GM12878 (cell line): ENCODE data around the gene TBCCD1. TPM values are rescaled to one million over a fixed set of nuclear protein-coding genes. Genes with fewer than 3 reads are reported as not detected.

Source experiments
- ATAC-seq: fragments of 200-7000 bp; cut with Tn5 transposase; 3 replicates; pipeline ENCODE4 v1.9.1; 2020; ENCODE audit warnings: mild to moderate bottlenecking, moderate library complexity
- BruUV-seq: library from RNA; stranded (reverse); fragments of 400-500 nt; replicated peaks from 2 replicates; lab custom pipeline; 2021; lab: Mats Ljungman, UMichigan
- CTCF ChIA-PET: fragments of 300-600 bp; sonication (Branson Sonifier 250); formaldehyde crosslinking; extraction: SDS; loops from one replicate; lab custom pipeline; 2021; ENCODE audit warnings: inconsistent platforms; lab: Yijun Ruan, JAX
- POLR2A ChIA-PET: fragments of 350-600 bp; formaldehyde crosslinking; extraction: SDS; loops from one replicate; lab custom pipeline; 2021; ENCODE audit warnings: inconsistent platforms; lab: Charles Lee
- RAD21 ChIA-PET: fragments of 300-600 bp; sonication (Branson Sonifier 250); formaldehyde crosslinking; loops from one replicate; lab custom pipeline; 2023; ENCODE audit warnings: antibody characterized with exemption; ENCODE audit not compliant: unreplicated experiment; lab: Charles Lee
- SMC1A ChIA-PET: fragments of 300-600 bp; sonication (Branson Sonifier 250); formaldehyde crosslinking; loops from one replicate; lab custom pipeline; 2023; ENCODE audit not compliant: unreplicated experiment, uncharacterized antibody; lab: Charles Lee
- DNase-seq: peaks from one replicate; pipeline ENCODE4 v3.0.0-alpha.2; 2011; ENCODE audit warnings: low read depth, low spot score
- FAIRE-seq: peaks from 3 replicates; lab custom pipeline; 2011; peaks lifted over from hg19 to GRCh38; lab: Jason Lieb, UNC
- H2AFZ ChIP-seq: 2 replicates; pipeline ENCODE4 v1.6.0; 2011; ENCODE audit warnings: low read depth, low read length, control low read depth; ENCODE audit not compliant: control insufficient read depth
- H3K27ac ChIP-seq: 2 replicates; pipeline ENCODE4 v1.5.1; 2011; ENCODE audit warnings: control low read depth; ENCODE audit not compliant: control insufficient read depth, insufficient read depth
- H3K27me3 ChIP-seq, 2 experiments: replicated peaks in 1 of 2; 2 replicates each; pipeline versions ENCODE4 v1.6.0 to v1.6.1; 2011; ENCODE audit warnings: low read length in 1 of 2; ENCODE audit not compliant: control insufficient read depth in 2 of 2, insufficient read depth in 2 of 2
- H3K36me3 ChIP-seq, 2 experiments: 2 replicates each; pipeline ENCODE4 v1.5.1; 2011; ENCODE audit warnings: low read length in 1 of 2; ENCODE audit not compliant: control insufficient read depth in 2 of 2, insufficient read depth in 2 of 2
- H3K4me1 ChIP-seq: 2 replicates; pipeline ENCODE4 v1.6.1; 2011; ENCODE audit warnings: mild to moderate bottlenecking, low read length, moderate library complexity, mixed read lengths; ENCODE audit not compliant: control insufficient read depth, insufficient read depth
- H3K4me2 ChIP-seq: 2 replicates; pipeline ENCODE4 v1.6.0; 2011; ENCODE audit warnings: control low read depth; ENCODE audit not compliant: control insufficient read depth, insufficient read depth
- H3K4me3 ChIP-seq: fragments of 200-600 bp; sonication (generic); 2 replicates; pipeline ENCODE4 v1.5.1; 2016
- H3K79me2 ChIP-seq: 2 replicates; pipeline ENCODE4 v1.6.0; 2011; ENCODE audit warnings: low read length; ENCODE audit not compliant: control insufficient read depth, insufficient read depth
- H3K9ac ChIP-seq: 2 replicates; pipeline ENCODE4 v1.8.0; 2011; ENCODE audit warnings: low read length, control low read depth, mixed read lengths; ENCODE audit not compliant: control insufficient read depth, insufficient read depth
- H3K9me3 ChIP-seq: replicated peaks from 3 replicates; pipeline ENCODE4 v1.5.1; 2011; ENCODE audit warnings: mild to moderate bottlenecking, low read length; ENCODE audit not compliant: control insufficient read depth, insufficient read depth
- H4K20me1 ChIP-seq: 2 replicates; pipeline ENCODE4 v1.6.0; 2011; ENCODE audit not compliant: control insufficient read depth, insufficient read depth
- ATF7 ChIP-seq: fragments of 450-650 bp; IDR thresholded peaks from 2 replicates; pipeline ENCODE4 v1.6.1; 2016; ENCODE audit warnings: low read depth, mild to moderate bottlenecking
- ETV6 ChIP-seq, 2 experiments: fragments of 450-650 bp in 1 of 2; IDR thresholded peaks in 1 of 2; conservative IDR thresholded peaks in 1 of 2; 2 replicates each; pipeline ENCODE4 v1.6.1; 2014; ENCODE audit warnings: antibody characterized with exemption in 1 of 2, borderline replicate concordance in 1 of 2, low read depth in 1 of 2, mild to moderate bottlenecking in 1 of 2, moderate library complexity in 1 of 2
- MTA3 ChIP-seq: IDR thresholded peaks from 2 replicates; pipeline ENCODE4 v1.6.1; 2012; ENCODE audit warnings: low read length, inconsistent platforms, borderline replicate concordance
- PAX8 ChIP-seq: fragments of 450-650 bp; IDR thresholded peaks from 2 replicates; pipeline ENCODE4 v1.6.1; 2017; ENCODE audit warnings: mild to moderate bottlenecking, moderate library complexity
- RBBP5 ChIP-seq: fragments of 200-600 bp; sonication (generic); conservative IDR thresholded peaks from 2 replicates; pipeline ENCODE4 v1.6.1; 2016
- SIX5 ChIP-seq: IDR thresholded peaks from 2 replicates; pipeline ENCODE4 v1.6.1; 2011; ENCODE audit warnings: mild to moderate bottlenecking, low read depth, low read length, moderate library complexity; ENCODE audit not compliant: severe bottlenecking
- SMC3 ChIP-seq: IDR thresholded peaks from 2 replicates; pipeline ENCODE4 v1.6.1; 2011; ENCODE audit warnings: low read length, improper control_type of control experiment, borderline replicate concordance
- SPI1 ChIP-seq: IDR thresholded peaks from 2 replicates; pipeline ENCODE4 v1.6.1; 2011; ENCODE audit warnings: low read depth, mild to moderate bottlenecking, low read length, moderate library complexity, borderline replicate concordance; ENCODE audit not compliant: insufficient read depth
- WGBS: methylation state at CpG from one replicate; pipeline ENCODE4 v1.1.6; 2016; ENCODE audit warnings: low lambda C conversion rate; ENCODE audit not compliant: insufficient replicate concordance, insufficient coverage; ENCODE audit errors: missing lambda C conversion rate; 5-methylcytosine and 5-hydroxymethylcytosine counted together
- in situ Hi-C: fragments of 300-500 bp; cut with MboI; formaldehyde crosslinking; loops from 9 replicates; pipeline ENCODE4 v1.14.3; 2018; ENCODE audit warnings: mixed read lengths
- intact Hi-C: fragments of 100-400 bp; cut with micrococcal nuclease; formaldehyde crosslinking; loops from one replicate; pipeline ENCODE4 v1.14.2; 2022; ENCODE audit not compliant: unreplicated experiment
- polyA plus RNA-seq, 11 experiments: library from polyadenylated mRNA; depleted of rRNA in 4 of 11; unstranded in 6 of 11; stranded (reverse) in 5 of 11; fragments of >200 nt; fragmentation: Nextera tagmentation in 4 of 11; fragmentation: Illumina TruSeq in 1 of 11; extraction: Ambion mirVana in 4 of 11; extraction: Trizol in 1 of 11; gene quantifications; 1 replicate in 1 of 11; 2 replicates in 10 of 11; pipeline versions ENCODE4 v1.2.1 to v1.2.3, GENCODE V29; 2011 to 2016; ENCODE audit warnings: inconsistent platforms in 2 of 11, missing spikeins in 2 of 11, low read depth in 1 of 11
- total RNA-seq, 4 experiments: library from RNA; depleted of rRNA in 3 of 4; stranded (reverse); fragments of >200 nt in 3 of 4; fragmentation: Illumina TruSeq in 1 of 4; extraction: Trizol in 1 of 4; gene quantifications; 2 replicates each; pipeline versions ENCODE4 v1.2.1 to v1.2.3, GENCODE V29; 2013 to 2021
- TF ChIP-seq, protein P1 (sequence below): IDR thresholded peaks from 2 replicates; pipeline ENCODE4 v1.6.1; 2012; ENCODE audit warnings: improper control_type of control experiment, low read depth, low read length; ENCODE audit not compliant: insufficient replicate concordance
- TF ChIP-seq, protein P2 (sequence below): fragments of 450-650 bp; formaldehyde crosslinking; IDR thresholded peaks from 2 replicates; pipeline ENCODE4 v1.5.0; 2022; ENCODE audit warnings: mild to moderate bottlenecking, missing genetic modification characterization

Gene TBCCD1
- total and polyA plus RNA-seq, 10 of the 15 experiments (the other 5 are each of a cell fraction or from before 2014, with no cell fraction given) = 6.9 to 23.4 (median 14.7) TPM

DNA sequence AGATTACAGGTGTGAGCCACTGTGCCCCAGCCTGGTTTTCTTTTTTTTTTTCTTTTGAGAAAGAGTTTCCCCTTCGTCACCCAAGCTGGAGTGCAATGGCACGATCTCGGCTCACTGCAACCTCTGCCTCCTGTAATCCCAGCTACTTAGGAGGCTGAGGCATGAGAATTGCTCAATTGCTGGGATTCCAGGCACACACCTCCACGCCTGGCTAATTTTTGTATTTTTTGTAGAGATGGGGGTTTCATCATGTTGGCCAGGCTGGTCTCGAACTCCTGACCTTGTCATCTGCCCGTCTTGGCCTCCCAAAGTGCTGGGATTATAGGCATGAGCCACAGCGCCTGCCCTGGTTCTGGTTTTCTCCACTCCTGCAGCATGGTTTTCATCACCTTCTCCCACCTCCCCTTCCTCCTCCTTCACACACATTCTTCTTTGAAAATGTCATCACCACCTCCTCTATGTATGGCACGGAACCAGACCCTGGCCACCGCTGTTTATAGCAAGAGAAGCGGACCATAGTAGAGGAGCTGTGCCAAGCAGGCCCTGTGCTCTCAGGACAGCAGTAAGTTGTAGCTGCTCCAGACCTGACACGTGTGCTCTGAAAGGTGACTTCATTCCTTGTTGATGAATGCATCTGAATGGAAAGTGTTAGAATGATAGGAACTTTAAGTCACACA, 31.1 kb upstream of the TBCCD1 start (continued):
- TF ChIP-seq, protein P1, sequence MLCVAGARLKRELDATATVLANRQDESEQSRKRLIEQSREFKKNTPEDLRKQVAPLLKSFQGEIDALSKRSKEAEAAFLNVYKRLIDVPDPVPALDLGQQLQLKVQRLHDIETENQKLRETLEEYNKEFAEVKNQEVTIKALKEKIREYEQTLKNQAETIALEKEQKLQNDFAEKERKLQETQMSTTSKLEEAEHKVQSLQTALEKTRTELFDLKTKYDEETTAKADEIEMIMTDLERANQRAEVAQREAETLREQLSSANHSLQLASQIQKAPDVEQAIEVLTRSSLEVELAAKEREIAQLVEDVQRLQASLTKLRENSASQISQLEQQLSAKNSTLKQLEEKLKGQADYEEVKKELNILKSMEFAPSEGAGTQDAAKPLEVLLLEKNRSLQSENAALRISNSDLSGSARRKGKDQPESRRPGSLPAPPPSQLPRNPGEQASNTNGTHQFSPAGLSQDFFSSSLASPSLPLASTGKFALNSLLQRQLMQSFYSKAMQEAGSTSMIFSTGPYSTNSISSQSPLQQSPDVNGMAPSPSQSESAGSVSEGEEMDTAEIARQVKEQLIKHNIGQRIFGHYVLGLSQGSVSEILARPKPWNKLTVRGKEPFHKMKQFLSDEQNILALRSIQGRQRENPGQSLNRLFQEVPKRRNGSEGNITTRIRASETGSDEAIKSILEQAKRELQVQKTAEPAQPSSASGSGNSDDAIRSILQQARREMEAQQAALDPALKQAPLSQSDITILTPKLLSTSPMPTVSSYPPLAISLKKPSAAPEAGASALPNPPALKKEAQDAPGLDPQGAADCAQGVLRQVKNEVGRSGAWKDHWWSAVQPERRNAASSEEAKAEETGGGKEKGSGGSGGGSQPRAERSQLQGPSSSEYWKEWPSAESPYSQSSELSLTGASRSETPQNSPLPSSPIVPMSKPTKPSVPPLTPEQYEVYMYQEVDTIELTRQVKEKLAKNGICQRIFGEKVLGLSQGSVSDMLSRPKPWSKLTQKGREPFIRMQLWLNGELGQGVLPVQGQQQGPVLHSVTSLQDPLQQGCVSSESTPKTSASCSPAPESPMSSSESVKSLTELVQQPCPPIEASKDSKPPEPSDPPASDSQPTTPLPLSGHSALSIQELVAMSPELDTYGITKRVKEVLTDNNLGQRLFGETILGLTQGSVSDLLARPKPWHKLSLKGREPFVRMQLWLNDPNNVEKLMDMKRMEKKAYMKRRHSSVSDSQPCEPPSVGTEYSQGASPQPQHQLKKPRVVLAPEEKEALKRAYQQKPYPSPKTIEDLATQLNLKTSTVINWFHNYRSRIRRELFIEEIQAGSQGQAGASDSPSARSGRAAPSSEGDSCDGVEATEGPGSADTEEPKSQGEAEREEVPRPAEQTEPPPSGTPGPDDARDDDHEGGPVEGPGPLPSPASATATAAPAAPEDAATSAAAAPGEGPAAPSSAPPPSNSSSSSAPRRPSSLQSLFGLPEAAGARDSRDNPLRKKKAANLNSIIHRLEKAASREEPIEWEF = no peak

GRCh38 chr3:186596568-186597287, 29.6 kb upstream of the TBCCD1 start:
- ChIA-PET SMC1A (interaction anchor here (0.5 to 0.9 kb wide), 2 partner anchors 11 to 12 kb away, joined by 3 read pairs; no protein-coding TSS in a partner anchor), CTCF (interaction anchor here (1.0 to 1.6 kb wide), 3 partner anchors 18 to 24 kb away, joined by 5 to 11 read pairs (median 5); no protein-coding TSS in a partner anchor), RAD21 (interaction anchor here (1.1 to 1.5 kb wide), 2 partner anchors 57 to 225 kb away, joined by 5 to 6 read pairs; no protein-coding TSS in a partner anchor), POLR2A (no interaction called here)
- Histone ChIP-seq H3K9ac (no peak overlapping the region), H3K4me3 (no peak overlapping the region), H3K9me3 (no peaks in the 10 kb centered on the region), H3K4me1 (no peaks in the 10 kb centered on the region), H3K27me3 (peaks cover 0 to 2% of the 10 kb centered on the region in 2 experiments; a peak in 1 of 4 replicates), H4K20me1 (no peaks in the 10 kb centered on the region), H2AFZ (no peak overlapping the region), H3K27ac (no peak overlapping the region), H3K36me3 (no peaks in the 10 kb centered on the region), H3K79me2 (no peaks in the 10 kb centered on the region), H3K4me2 (no peak overlapping the region)
- FAIRE-seq (no peak), ATAC-seq (no peak), DNase-seq (no peak)
- WGBS = 59% methylated on average over 17 of the region's 17 CpGs
- in situ Hi-C loops (no loop called here), intact Hi-C loops (no loop called here)
- no TSS peak for BruUV-seq
- no peak for TF ChIP-seq ETV6 (conservative IDR thresholded peaks at IDR 0.05 in 1 of 2, IDR thresholded peaks at IDR 0.05 in 1 of 2; ENCODE audit: borderline replicate concordance in 1 of 2, low read depth in 1 of 2)
- TF ChIP-seq SPI1 = no peak
- no peak for TF ChIP-seq SIX5
- TF ChIP-seq SMC3 = no peak
- TF ChIP-seq RBBP5 = no peak
- TF ChIP-seq, protein P2, sequence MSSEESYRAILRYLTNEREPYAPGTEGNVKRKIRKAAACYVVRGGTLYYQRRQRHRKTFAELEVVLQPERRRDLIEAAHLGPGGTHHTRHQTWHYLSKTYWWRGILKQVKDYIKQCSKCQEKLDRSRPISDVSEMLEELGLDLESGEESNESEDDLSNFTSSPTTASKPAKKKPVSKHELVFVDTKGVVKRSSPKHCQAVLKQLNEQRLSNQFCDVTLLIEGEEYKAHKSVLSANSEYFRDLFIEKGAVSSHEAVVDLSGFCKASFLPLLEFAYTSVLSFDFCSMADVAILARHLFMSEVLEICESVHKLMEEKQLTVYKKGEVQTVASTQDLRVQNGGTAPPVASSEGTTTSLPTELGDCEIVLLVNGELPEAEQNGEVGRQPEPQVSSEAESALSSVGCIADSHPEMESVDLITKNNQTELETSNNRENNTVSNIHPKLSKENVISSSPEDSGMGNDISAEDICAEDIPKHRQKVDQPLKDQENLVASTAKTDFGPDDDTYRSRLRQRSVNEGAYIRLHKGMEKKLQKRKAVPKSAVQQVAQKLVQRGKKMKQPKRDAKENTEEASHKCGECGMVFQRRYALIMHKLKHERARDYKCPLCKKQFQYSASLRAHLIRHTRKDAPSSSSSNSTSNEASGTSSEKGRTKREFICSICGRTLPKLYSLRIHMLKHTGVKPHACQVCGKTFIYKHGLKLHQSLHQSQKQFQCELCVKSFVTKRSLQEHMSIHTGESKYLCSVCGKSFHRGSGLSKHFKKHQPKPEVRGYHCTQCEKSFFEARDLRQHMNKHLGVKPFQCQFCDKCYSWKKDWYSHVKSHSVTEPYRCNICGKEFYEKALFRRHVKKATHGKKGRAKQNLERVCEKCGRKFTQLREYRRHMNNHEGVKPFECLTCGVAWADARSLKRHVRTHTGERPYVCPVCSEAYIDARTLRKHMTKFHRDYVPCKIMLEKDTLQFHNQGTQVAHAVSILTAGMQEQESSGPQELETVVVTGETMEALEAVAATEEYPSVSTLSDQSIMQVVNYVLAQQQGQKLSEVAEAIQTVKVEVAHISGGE (CRISPR knock-in tag) = no peak
- no peak for TF ChIP-seq ATF7
- no peak for TF ChIP-seq MTA3
- no peak for TF ChIP-seq PAX8
